ENCODE results near the gene OMG.

DNA sequence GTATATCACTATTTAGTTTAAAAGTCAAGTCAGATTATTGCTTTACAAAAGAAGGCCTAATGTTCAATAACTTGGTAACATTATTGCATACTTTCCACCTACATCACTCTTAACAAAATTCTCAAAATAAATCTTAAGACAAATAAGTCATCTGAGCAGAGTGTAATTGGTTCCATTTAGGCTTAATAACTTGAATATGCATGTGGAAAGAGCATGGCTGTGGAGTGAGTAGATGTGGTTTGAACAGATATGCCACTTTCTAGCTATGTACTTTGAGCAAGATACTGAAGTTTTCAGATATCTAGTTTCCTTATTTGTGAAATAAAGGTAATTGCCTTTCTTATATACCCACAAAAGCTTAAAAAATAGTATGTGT is 31.1 kb upstream of the OMG start:
- TF ChIP-seq POLR2AphosphoS5 (IDR thresholded peaks at IDR 0.05; ENCODE audit: borderline replicate concordance, low read depth, low read length): no peak
- no peak for TF ChIP-seq EZH2 (IDR thresholded peaks at IDR 0.05)
